Uterus (tissue), 2 donors: ENCODE data around the gene SHC2.

Experiments
- CTCF ChIP-seq, 4 experiments: fragments of 200-600 bp in 2 of 4; fragments of 450-650 bp in 2 of 4; sonication (generic) in 2 of 4; IDR thresholded peaks; one replicate each; pipeline ENCODE4 v1.5.1; 2016 to 2019; ENCODE audit warnings: antibody characterized with exemption in 4 of 4, mild to moderate bottlenecking in 2 of 4, moderate library complexity in 1 of 4
- POLR2A ChIP-seq, 2 donors: fragments of 450-650 bp; IDR thresholded peaks; one replicate each; pipeline ENCODE4 v1.6.1; 2016; ENCODE audit warnings: antibody characterized with exemption in 2 of 2, mild to moderate bottlenecking in 1 of 2, moderate library complexity in 1 of 2

- TF ChIP-seq POLR2A (IDR thresholded peaks at IDR 0.05): no peak
- TF ChIP-seq CTCF (IDR thresholded peaks at IDR 0.05): no peak
These were observed 59.6 kb downstream of the SHC2 start for GRCh38 chr19:400976-401865.
